ENCODE measurements around the gene MEF2B.

The MEF2B gene

DNA sequence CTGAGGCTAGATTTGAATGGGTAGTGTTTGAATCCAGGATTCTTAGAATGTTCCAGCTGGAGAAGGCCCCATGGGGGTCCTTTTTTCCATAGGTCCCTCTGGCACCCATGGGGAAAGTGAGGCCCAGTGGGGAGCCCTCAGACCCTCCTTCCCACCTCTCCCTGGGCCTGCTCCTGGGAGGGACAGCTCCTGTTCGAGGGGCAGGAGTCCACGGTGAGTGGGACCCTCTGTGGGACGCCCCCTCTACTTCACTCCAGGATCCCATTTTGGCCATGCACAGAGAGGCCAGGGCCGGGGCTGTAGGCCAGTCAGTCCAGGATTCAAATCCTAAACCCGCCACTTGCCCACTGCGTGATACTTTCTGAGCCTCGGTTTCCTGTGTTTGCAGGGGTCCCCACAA lies 7.6 kb downstream of the MEF2B start:
- TF ChIP-seq, protein P1, sequence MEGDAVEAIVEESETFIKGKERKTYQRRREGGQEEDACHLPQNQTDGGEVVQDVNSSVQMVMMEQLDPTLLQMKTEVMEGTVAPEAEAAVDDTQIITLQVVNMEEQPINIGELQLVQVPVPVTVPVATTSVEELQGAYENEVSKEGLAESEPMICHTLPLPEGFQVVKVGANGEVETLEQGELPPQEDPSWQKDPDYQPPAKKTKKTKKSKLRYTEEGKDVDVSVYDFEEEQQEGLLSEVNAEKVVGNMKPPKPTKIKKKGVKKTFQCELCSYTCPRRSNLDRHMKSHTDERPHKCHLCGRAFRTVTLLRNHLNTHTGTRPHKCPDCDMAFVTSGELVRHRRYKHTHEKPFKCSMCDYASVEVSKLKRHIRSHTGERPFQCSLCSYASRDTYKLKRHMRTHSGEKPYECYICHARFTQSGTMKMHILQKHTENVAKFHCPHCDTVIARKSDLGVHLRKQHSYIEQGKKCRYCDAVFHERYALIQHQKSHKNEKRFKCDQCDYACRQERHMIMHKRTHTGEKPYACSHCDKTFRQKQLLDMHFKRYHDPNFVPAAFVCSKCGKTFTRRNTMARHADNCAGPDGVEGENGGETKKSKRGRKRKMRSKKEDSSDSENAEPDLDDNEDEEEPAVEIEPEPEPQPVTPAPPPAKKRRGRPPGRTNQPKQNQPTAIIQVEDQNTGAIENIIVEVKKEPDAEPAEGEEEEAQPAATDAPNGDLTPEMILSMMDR (IDR thresholded peaks at IDR 0.05; ENCODE audit: low read depth, low read length) = no peak
- Histone ChIP-seq H3K27me3 (ENCODE audit: insufficient read depth, low read depth, severe bottlenecking) (no peaks in the 10 kb centered on the region), H3K36me3 (no peaks in the 10 kb centered on the region), H3K4me3 (ENCODE audit: low read depth, low read length) (no peak overlapping the region), H3K27ac (no peak overlapping the region), H3K9me3 (ENCODE audit: severe bottlenecking) (peaks cover 3% of the 10 kb centered on the region)
- DNase-seq = no peak

DNA sequence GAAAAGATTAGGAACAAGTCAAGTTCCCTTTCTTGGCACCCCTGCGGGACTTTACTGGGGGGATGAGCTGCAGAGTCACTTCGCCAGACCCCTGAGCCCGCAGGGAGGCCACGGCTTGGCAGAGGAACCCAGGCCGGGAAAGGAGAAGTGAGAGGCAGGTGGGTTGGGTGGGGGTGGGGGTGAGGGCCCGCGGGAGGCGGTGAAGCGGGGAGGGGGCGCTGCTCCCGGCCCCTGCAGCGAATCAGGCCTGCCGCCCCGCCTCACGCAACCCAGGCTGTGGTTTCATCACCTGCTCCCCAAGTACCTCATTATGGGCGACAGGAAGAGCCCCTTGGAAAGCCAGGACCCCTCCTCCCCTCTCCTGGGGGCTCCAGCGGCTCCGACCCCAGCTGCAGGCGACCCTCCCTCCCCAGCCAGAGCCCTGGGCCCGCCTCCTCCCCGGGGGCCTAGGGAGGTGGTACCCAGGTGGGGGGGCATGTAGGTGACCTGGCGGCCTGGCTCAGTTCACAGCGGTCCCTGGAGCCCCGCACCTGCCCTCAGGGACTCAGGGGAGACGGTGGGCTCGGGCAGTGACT lies 9.5 kb downstream of the MEF2B start:
- no peak for DNase-seq

DNA sequence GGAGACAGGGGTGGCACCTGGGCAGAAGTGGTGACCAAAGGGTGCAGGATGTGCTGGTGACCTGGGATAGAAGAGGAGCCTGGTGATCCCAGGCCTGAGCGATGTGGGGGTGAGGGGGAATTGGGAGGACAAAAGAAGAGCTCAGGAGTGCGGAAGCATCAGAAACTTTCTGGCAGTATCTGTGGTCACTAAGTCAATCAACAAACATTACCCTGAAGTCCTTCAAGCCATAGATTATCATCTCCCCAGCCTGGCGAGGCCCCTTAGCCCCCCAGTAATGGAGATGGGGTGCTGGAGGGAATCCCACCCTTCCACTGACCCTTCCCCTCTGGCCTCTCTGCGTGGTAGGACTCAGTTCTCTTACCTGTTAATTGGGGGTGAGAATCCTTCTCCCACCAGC lies 10.5 kb downstream of the MEF2B start:
- Histone ChIP-seq H3K4me3 (ENCODE audit: low read depth, low read length) (no peak overlapping the region), H3K36me3 (no peaks in the 10 kb centered on the region), H3K27me3 (ENCODE audit: insufficient read depth, low read depth, severe bottlenecking) (no peaks in the 10 kb centered on the region), H3K9me3 (ENCODE audit: severe bottlenecking) (peaks cover 3% of the 10 kb centered on the region), H3K27ac (no peak overlapping the region)
- no peak for DNase-seq
- TF ChIP-seq, protein P1 (IDR thresholded peaks at IDR 0.05; ENCODE audit: low read depth, low read length) = no peak

More for the DNA sequence above, 9.5 kb downstream of the MEF2B start:
- Histone ChIP-seq H3K4me3 (ENCODE audit: low read depth, low read length) (no peak overlapping the region), H3K9me3 (ENCODE audit: severe bottlenecking) (peaks cover 3% of the 10 kb centered on the region), H3K36me3 (no peaks in the 10 kb centered on the region), H3K27me3 (ENCODE audit: insufficient read depth, low read depth, severe bottlenecking) (no peaks in the 10 kb centered on the region), H3K27ac (no peak overlapping the region)
- TF ChIP-seq, protein P1 (IDR thresholded peaks at IDR 0.05; ENCODE audit: low read depth, low read length) = no peak

DNA sequence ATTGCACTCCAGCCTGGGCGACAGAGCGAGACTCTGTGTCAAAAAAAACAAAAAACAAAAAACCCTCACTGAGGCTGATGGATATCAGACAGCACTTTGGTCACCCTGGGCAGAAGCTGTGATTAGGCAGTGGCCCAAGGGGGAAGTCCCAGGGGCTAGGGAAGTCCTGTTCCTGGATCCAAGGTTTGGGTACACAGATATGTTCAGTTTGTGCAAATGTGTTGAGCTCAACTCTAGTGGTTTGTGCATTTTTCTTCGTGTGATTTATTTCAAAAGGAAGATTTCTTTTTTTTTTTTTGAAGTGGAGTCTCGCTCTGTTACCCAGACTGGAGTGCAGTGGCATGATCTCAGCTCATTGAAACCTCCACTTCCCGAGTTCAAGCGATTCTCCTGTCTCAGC lies 12.3 kb downstream of the MEF2B start:
- no peak overlapping the region for H3K27ac ChIP-seq
- no peak for DNase-seq
- no peaks in the 10 kb centered on the region for H3K36me3 ChIP-seq
- TF ChIP-seq, protein P1 (IDR thresholded peaks at IDR 0.05; ENCODE audit: low read depth, low read length) = no peak
- H3K4me3 ChIP-seq (ENCODE audit: low read depth, low read length) = no peak overlapping the region
- H3K9me3 ChIP-seq (ENCODE audit: severe bottlenecking) = peaks cover 3% of the 10 kb centered on the region
- no peaks in the 10 kb centered on the region for H3K27me3 ChIP-seq (ENCODE audit: insufficient read depth, low read depth, severe bottlenecking)

DNA sequence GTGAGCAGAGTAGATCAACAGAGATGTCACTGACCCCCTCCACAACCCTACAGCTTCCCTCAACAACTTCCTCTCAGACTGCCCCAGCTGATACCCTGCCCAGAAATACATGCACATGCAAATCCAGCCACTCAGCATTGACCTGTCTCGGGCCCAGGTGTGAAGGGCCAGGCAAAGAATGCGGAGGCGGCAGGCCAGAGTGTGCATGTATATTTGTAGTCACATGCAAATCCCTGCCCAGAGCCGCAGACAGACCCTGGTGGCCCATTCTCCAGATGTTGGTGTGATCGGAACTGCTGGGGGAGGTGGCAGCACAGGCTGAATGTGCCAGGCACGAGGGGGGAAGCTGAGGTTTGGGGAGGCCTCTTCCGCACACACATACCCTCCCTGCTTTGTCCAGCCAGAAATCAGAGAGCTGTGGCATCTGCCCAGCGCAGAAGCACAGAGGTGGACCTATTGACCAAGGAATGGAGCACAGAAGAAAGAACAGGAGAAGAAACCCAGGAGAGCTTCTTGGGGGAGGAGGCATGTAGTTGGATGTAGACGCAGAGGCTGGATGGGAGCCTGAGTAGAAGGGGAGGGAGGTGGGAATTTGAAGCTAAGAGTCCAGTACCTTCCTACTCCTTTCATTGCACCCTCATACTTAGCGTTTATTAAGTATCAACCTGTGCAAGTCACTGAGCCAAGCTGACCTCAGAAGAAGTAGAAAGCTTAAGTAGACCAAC lies 14.4 kb downstream of the MEF2B start:
- TF ChIP-seq, protein P1 (IDR thresholded peaks at IDR 0.05; ENCODE audit: low read depth, low read length) = no peak
- Histone ChIP-seq H3K4me3 (ENCODE audit: low read depth, low read length) (no peak overlapping the region), H3K9me3 (ENCODE audit: severe bottlenecking) (no peaks in the 10 kb centered on the region), H3K36me3 (no peaks in the 10 kb centered on the region), H3K27ac (no peak overlapping the region), H3K27me3 (ENCODE audit: insufficient read depth, low read depth, severe bottlenecking) (no peaks in the 10 kb centered on the region)
- DNase-seq = no peak

All from WERI-Rb-1 (cell line).